ENCODE data around the gene RPS17.

- TF ChIP-seq CTCF (IDR thresholded peaks at IDR 0.05) (no peak), POLR2A (IDR thresholded peaks at IDR 0.05) (no peak)
Observed at GRCh38 chr15:82530006-82530405, 10.3 kb downstream of the RPS17 start.
